WI38 (cell line): ENCODE results near the gene NAA10.

Source experiments
- H3K4me3 ChIP-seq: 2 replicates; pipeline ENCODE4 v1.5.1; 2011; ENCODE audit warnings: low read depth, mild to moderate bottlenecking, control low read depth, low read length
- CTCF ChIP-seq: IDR thresholded peaks from 2 replicates; pipeline ENCODE4 v1.5.1; 2012; ENCODE audit warnings: low read depth, mild to moderate bottlenecking, control low read depth, low read length

NAA10 gene

GRCh38 chrX:153921070-153921469 is 13.8 kb downstream of the NAA10 start:
- no peak overlapping the region for H3K4me3 ChIP-seq
- no peak for TF ChIP-seq CTCF

GRCh38 chrX:153920546-153920945 is 14.3 kb downstream of the NAA10 start:
- no peak for TF ChIP-seq CTCF
- H3K4me3 ChIP-seq = no peak overlapping the region

GRCh38 chrX:153919281-153919680 is 15.6 kb downstream of the NAA10 start:
- no peak for TF ChIP-seq CTCF
- H3K4me3 ChIP-seq = no peak overlapping the region

- no peak overlapping the region for H3K4me3 ChIP-seq
- no peak for TF ChIP-seq CTCF
Observed at GRCh38 chrX:153917869-153918268, 17.0 kb downstream of the NAA10 start.

GRCh38 chrX:153913701-153914100 is 21.1 kb downstream of the NAA10 start:
- no peak overlapping the region for H3K4me3 ChIP-seq
- TF ChIP-seq CTCF = no peak

- TF ChIP-seq CTCF = no peak
- no peak overlapping the region for H3K4me3 ChIP-seq
Observed at GRCh38 chrX:153913211-153913610, 21.6 kb downstream of the NAA10 start.

- no peak for TF ChIP-seq CTCF
- no peak overlapping the region for H3K4me3 ChIP-seq
Observed at GRCh38 chrX:153911798-153912197, 23.0 kb downstream of the NAA10 start.
